Activated CD4-positive, alpha-beta T cell treated with anti-CD3 and anti-CD28 coated beads, Interleukin-2, amount 50 U/mL, for 4 hours (primary cell): Measurements from ENCODE around the gene CARD18.

ENCODE experiments used
- DNase-seq, 2 experiments: peaks; one replicate each; pipeline ENCODE4 v3.0.0-alpha.2; 2020

CARD18 gene

GRCh38 chr11:105139669-105140068 lies at the start of gene CARD18:
Gene CARD18 (minus strand): TSS chr11:105139769. CDS start chr11:105139726, 43 bp downstream.
- no peak for DNase-seq

- no peak for DNase-seq
These were observed 44.4 kb upstream of the CARD18 start for GRCh38 chr11:105183987-105184386.

GRCh38 chr11:105183426-105183825 lies 43.9 kb upstream of the CARD18 start:
- no peak for DNase-seq

GRCh38 chr11:105181521-105181920 lies 42.0 kb upstream of the CARD18 start:
- no peak for DNase-seq

- no peak for DNase-seq
These were observed 41.5 kb upstream of the CARD18 start for GRCh38 chr11:105181100-105181499.

GRCh38 chr11:105179542-105180278 lies 40.1 kb upstream of the CARD18 start:
- no peak for DNase-seq

- no peak for DNase-seq
These were observed 38.1 kb upstream of the CARD18 start for GRCh38 chr11:105177658-105178057.

GRCh38 chr11:105168457-105168856 lies 28.9 kb upstream of the CARD18 start:
- no peak for DNase-seq

GRCh38 chr11:105167244-105167643 lies 27.7 kb upstream of the CARD18 start:
- DNase-seq, result no peak

- DNase-seq, result no peak
These were observed 24.6 kb upstream of the CARD18 start for GRCh38 chr11:105164208-105164607.

GRCh38 chr11:105162506-105162905 lies 22.9 kb upstream of the CARD18 start:
- DNase-seq, result no peak

GRCh38 chr11:105158436-105158835 lies 18.9 kb upstream of the CARD18 start:
- no peak for DNase-seq

GRCh38 chr11:105156720-105157119 lies 17.2 kb upstream of the CARD18 start:
- no peak for DNase-seq

- DNase-seq, result no peak
These were observed 16.7 kb upstream of the CARD18 start for GRCh38 chr11:105156231-105156630.

- DNase-seq, result no peak
These were observed 16.1 kb upstream of the CARD18 start for GRCh38 chr11:105155679-105156078.

GRCh38 chr11:105153392-105153791 lies 13.8 kb upstream of the CARD18 start:
- no peak for DNase-seq

- no peak for DNase-seq
These were observed 13.0 kb upstream of the CARD18 start for GRCh38 chr11:105152560-105152959.

GRCh38 chr11:105152021-105152512 lies 12.5 kb upstream of the CARD18 start:
- no peak for DNase-seq

- no peak for DNase-seq
These were observed 9.9 kb upstream of the CARD18 start for GRCh38 chr11:105149477-105149876.

GRCh38 chr11:105148241-105148640 lies 8.7 kb upstream of the CARD18 start:
- no peak for DNase-seq

GRCh38 chr11:105144887-105145286 lies 5.3 kb upstream of the CARD18 start:
- no peak for DNase-seq

- DNase-seq, result no peak
These were observed 2.6 kb upstream of the CARD18 start for GRCh38 chr11:105142167-105142566.

GRCh38 chr11:105137286-105137685 lies 2.3 kb downstream of the CARD18 start:
- DNase-seq, result no peak

- no peak for DNase-seq
These were observed 3.7 kb downstream of the CARD18 start for GRCh38 chr11:105135883-105136282.
